HPDE6-E6E7 (cell line): ENCODE measurements around the gene STN1.

Experiments
- DNase-seq: peaks from one replicate; pipeline ENCODE4 v3.0.0; 2011; ENCODE audit warnings: missing footprints; ENCODE audit errors: extremely low spot score

STN1 gene

DNA sequence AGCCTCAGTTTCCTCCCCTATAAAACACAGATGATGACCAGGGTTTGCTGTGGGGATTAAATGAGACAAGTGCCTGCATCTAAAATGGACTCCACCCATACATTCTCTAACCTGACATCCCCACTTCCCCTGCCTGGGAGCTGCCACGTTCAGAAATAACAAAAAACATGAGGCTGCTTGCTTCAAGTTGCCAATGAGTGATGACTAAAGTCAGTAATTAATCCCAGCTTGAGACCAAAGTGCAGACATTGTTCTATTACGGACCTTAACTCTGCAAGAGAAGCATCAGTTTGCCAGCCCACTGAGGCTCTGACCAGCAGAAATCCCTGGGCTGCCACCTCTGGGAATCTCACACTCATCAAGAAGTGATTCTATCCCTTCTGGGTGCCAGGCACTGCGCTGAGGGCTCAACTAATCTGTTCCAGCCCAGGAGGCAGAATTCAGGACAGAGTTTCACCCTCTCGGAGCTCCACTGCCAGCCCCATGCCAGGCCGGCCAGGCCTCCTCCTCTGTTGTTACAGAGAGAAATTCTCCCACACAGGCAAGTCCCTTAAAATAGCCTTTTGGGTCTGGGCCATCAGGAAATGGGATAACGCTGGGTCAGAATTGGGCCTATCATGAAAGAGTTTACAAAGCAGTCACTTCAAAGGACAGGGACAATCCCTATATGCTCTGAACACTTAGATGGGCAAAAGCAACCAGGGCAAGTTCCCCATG, 74.0 kb downstream of the STN1 start:
- DNase-seq, result no peak

DNA sequence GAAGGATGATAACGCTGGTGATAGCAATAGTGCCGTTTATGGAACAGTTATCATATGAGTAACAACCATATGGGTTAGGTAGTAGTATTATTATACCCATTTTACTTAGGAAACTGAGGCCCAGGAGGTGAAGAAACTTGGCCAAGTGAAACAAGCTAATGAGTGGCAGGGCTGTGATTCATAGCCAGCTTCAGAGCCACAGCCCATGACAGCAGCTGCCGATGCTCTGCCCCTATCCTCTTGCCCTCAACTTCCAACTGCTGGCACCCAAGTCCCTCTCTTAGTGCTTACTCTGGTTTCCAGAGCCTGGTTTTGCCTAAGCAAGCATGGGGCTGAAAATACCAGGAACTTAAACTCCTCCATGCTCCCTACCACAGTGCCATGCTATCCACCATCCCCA, 74.9 kb downstream of the STN1 start:
- DNase-seq, result no peak

DNA sequence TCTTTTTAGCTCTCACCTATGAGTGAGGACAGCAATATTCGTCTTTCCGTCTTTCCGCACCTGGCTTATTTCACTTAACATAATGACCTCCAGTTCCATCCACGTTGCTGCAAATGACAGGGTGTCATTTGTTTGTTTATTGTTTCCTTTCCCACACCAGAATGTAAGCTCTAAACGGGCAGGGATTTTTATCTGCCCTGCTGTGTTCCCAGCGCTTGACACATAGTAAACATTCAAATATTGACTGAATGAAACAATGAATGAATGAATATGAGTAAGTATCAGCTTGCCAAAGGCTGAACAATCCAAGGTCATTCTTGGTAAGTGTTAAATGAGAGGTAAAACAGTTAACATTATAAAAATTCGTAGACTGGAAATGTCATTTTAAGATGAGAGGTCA, 75.4 kb downstream of the STN1 start:
- no peak for DNase-seq

DNA sequence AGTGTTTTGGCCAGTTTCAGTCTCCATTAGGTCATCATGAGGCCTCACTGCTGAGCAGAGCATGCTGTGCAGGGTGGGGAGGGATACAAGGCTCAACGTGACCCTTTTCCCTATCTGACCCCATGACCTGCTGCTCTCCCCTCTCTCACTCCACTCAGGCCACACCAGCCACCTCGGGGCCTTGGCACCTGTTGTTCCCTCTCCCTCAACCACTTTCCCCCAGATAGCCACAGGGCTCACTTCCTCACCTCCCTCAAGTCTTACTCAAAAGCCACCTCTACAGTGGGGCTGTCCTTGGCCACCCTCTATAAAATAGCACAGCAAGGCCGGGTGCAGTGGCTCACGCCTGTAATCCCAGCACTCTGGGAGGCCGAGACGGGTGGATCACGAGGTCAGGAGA, 76.5 kb downstream of the STN1 start:
- no peak for DNase-seq

DNA sequence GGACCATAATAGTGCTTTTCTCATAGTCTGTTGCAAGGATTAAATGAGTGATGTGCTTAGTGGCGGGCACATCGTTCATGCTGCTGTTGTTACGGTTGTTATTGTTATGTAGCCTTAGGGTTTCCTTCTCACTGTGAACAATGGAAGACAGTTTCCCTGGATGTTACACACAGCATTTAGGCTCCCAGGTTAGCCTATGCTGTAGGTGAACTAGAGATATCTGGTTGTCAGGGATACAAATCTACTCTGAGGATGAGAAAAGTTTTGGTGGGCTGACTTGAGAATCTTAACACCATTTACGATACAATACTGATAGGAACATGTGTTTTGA, 77.3 kb downstream of the STN1 start:
- no peak for DNase-seq

DNA sequence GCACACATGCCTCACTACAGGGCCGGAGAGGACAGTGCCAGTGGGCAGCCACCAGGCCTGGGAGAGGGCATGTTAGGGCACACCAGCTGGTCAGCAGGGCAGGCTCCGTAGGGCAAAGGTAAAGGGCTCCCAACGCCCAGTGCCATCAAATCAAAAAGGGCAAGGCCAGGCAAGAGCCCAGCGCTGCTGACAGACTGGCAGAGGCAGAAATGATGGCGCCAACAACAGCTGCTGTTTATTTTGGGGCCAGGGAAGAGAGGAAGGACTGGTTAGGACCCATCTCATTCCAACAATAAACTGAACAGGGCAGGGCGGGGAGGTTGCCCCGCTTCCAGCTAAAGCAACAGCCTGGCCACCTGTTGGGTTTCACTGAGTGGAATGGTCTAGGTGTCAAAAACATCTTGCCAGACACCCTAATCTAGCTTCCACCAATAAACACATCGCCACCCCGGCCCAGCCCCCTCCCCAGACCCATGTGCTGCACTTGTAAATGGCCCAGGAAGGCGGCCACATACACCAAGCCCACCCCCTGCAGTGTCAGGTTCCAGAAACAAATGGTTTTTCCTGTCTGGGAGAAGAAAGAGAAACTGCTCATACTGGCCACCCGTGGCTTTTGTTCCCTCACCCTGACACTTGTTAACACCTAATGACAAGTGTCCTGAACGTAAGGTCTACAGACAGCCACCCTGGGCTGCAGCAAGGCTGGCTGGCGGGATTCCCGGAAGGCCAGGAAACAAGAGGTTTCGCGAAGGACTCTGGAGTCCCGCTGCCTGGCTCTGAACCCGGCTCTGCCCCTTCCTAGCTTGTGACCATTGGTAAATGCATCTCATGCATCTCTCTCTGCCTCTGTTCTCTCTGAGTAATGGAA, 77.9 kb downstream of the STN1 start:
- no peak for DNase-seq

DNA sequence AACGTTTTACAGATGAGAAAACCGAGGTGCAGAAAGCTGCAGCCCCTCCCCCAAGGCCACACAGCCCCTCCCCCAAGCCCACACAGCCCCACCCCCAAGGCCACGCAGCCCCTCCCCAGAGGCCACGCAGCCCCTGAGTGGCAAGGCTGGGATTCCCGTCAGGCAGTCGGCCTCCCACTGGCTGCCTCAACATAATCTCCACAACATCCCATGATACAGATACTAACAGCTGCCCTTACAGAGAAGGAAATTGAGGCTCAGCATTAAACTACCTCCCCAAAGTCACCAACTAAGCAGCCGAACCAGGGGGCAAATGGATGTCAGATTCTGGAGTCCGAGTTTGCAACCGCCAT, 78.5 kb downstream of the STN1 start:
- no peak for DNase-seq

DNA sequence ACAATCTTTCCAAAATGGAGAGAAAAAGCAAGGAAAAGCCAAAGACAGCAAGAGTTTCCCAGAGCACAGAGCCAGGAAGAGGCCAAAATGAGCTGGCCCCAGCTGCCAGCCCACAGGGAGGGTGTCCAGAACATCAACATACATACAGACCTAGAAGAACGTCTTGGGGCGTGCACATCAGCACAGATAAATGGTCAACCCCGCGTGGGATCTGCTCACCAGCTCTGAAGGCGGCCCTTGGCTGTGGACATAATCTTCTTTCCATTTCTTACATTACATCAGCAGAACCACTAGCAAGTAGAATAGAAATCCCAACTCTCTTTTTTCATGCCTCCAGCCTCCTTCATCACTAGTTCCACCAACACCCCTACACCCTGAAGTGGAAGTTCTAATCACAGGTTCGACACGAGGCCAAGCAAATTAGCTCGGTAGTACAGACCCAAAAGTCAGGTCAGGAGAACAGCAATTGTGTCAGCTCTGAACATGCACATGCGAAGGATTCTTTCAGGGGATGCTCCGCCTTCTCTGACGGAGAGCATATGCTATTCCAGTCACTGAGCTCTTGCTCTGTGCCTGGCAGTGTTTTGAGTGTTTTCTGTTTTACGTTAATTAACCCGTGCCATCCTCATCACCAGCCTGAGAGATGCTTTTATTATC, 79.0 kb downstream of the STN1 start:
- DNase-seq, result no peak

DNA sequence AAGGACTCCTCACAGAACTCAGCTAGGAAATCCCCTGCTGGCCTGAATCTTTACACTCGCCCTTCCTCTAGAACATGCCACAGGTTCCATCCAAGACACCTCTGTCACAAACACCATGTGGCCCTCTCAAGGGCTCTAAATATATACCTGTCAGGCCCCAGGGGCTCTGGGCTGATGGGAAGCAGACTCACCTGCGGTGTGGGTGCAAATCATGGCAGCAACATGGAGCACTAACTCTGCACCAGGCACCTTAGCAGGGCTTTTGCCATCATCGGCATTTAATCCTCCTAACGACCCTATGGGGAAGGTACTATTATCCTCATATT, 80.0 kb downstream of the STN1 start:
- no peak for DNase-seq

DNA sequence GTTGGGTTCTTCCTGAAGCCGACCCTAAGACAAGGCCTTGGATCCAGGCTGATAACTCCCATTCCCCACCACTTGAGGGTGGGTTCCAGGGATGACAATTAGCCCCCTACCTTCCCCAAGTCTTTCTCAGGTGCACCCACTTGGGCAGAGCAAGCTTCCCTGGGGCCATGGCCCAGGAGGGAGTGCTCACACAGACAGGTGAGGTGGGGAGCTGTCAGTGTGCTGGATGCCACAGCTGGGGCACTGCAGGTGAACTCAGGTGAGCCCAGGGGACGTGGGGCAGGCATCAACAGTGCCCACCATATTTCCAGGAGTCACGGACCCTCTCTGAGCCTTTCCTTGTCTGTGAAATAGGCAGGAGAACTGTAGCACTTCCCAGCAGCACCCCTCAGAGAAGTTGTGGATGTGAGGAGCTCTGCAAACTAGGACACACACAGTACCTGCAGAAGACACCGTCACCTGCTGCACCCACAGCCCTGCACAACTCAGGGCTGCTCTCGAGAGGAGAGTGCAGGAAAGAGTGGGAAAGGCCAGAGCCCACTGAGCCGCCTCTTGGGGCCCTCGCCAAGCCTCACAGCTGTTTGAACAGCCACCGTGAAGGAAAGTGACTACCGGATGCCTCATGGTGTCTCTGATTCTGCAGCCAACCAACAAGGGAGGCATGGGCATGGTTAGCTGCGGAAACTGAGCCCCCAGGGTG, 80.5 kb downstream of the STN1 start:
- DNase-seq, result no peak

DNA sequence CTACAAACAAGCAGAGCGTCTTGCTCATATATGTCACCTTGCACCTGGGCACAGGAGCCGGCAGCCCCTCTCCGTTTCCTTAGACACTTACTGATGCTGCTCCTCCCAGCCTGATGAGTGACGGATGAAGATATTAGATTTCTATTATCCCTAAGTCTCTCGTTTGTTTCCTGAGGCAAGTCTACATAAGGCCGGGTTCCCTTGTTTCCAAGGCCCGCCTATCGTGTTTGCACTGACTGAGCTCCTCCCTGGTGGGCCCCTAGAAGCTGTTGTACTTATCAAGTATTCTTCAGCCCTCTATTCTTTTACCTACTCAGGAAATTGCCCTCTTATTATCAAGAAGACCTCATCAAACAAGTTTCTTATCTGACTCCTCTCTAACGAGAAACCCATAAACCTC, 81.1 kb downstream of the STN1 start:
- no peak for DNase-seq

DNA sequence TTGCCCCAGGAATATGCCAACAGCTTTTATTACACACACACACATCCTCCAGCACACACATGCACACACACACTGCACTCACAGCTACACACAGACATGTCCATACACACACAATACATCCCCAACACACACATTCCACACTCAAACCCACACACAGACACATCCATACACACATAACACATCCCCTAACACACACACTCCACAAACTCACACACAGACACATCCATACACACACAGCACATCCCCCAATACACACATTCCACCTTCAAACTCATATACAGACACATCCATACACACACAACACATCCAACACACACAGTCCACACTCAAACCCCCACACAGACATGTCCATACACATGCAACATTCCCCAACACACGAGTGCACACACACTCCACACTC, 81.7 kb downstream of the STN1 start:
- DNase-seq, result no peak

DNA sequence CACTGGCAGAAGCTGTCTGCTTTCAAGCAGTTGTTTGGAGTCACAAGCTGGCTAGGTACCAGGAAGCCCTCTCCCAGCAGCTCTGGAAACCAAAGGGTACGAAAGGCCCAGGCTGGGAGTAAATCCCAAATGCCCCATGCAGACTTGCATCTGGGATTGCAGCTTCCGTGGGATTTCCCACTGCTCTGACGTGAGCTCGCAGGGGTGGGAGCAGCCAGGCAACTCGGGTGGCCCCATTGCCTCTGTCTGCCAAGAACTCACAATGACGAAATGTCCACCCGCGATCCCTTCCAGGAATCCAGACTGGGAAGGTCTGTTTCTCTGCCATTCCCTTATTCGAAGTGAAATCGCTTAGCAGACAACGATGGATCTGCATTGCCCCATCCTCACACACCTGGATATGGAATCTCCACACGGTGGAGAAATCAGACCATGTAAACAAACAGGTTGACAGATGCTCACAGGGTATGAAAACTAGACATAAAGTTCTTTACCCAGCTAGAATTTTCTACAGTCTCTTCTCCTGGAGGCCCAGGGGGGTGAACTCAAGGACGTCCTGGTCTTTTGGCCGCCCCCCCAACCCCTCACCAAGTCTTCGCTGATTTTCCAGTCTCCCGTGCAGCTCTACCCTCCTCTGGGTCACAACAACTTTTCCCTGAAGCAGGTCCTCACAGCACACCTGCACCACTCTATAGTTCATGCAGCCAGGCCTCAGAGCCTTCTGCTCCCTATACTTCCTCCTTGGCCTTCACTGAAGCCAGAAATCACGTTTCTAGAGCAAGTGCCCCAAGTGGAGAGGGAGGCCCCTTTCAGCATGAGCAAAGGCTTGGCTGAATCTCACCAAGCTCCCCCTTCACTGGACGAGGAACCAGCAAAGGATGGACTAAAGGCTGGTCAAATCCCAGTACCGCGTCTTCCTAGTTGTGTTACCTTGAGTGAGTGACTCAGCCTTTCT, 82.6 kb downstream of the STN1 start:
- no peak for DNase-seq

DNA sequence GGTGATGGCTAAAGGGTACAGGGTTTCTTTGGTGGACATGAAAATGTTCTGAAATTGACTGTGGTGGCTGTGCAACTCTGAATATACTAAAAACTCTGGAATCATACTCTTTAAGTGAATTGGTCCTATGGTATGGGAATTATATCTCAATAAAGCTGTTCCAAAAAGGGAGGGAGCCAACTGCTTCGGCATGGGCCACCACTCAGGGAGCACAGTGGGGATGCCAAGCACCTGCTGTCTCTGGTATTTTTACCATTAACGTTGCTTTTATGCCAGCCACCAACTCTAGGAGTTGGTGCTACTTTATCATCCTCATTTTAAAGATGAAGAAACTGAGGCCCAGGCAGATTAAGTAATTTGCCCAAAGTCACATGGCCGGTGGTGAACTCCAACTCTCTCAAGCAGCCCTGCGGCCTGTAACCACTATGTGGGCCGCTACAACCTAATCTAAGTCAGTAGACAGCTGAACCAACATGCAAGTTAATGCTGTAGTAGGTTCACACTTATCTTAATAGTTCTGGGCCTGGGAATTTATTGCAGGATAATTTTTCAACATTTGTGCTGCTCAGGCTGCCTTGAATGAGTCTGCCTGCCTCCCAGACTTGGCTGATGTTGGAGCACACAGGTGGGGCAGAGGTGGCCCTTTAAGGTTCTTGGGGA, 83.4 kb downstream of the STN1 start:
- DNase-seq, result no peak

DNA sequence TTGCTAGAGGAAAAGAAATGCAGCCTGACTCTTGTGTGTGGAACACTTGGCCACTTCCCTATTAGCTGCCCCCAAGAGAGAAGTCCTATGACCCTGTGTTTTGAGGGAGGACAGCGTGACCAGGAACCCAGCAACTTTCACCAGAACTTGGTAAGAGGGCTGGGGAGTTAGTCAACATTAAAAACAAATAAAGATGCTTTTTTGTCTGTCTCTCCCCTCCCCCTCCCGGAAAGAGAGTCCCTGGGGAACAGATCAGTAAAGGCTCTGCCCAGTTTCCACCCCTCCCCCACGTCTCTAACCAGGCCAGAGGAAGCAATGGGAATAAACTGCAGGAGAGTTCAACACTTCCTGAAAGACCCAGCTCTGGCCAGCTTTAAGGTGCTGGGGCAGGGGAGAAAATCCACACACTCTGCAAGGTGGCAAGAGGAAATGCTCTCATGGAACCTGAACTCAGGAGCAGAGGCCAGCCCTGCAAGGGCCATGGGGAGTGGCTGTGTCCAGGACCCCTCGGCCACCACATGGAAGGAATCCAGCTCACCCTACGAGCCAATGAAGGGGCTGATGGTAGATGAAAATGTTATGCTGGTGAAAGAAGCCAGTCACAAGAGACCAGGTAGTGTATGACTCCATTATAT, 84.1 kb downstream of the STN1 start:
- no peak for DNase-seq

DNA sequence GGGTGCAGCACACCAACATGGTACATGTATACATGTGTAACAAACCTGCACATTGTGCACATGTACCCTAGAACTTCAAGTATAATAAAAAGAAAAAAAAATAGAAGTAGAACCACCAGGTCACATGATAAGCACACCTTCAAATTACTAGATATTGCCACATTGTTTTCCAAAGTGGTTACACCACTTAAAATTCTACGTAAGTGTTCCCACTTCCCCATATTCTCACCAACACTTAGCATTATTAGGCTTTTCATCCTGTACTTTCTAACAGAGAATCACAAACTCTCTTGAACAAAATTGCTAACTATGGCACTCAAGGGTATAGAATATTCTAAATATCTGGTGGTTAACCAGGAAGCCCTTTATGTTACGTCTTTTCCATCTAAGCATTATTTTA, 85.2 kb downstream of the STN1 start:
- DNase-seq, result no peak
